K562 (cell line): ENCODE results near the gene RIPPLY3. TPM values are rescaled to one million over a fixed set of nuclear protein-coding genes. Genes with fewer than 3 reads are reported as not detected.

ENCODE experiments used
- ATAC-seq: fragments of 200-7000 bp; cut with Tn5 transposase; 3 replicates; pipeline ENCODE4 v1.9.1; 2020; ENCODE audit warnings: moderate library complexity
- BruUV-seq: library from RNA; stranded (reverse); fragments of 400-500 nt; replicated peaks from 2 replicates; lab custom pipeline; 2021; lab: Mats Ljungman, UMichigan
- CTCF ChIA-PET: fragments of 300-600 bp; formaldehyde crosslinking; extraction: SDS; loops from one replicate; lab custom pipeline; 2021; ENCODE audit warnings: low intra/inter-chr PET ratio; lab: Yijun Ruan, JAX
- POLR2A ChIA-PET: fragments of 300-600, 350-650 bp; sonication (Branson Sonifier 250); formaldehyde crosslinking; extraction: SDS; loops from one replicate; lab custom pipeline; 2021; ENCODE audit warnings: antibody characterized with exemption, inconsistent platforms; lab: Yijun Ruan, JAX
- DNase-seq, 4 experiments: peaks; one replicate each; pipeline versions ENCODE4 v3.0.0 to v3.0.0-alpha.2; 2011 to 2018; ENCODE audit warnings: low spot score in 3 of 4, mixed read lengths in 3 of 4; ENCODE audit errors: extremely low read depth in 1 of 4
- FAIRE-seq: peaks from 2 replicates; lab custom pipeline; 2011; peaks lifted over from hg19 to GRCh38; lab: Jason Lieb, UNC
- H2AFZ ChIP-seq: 2 replicates; pipeline ENCODE4 v1.6.0; 2011; ENCODE audit warnings: low read depth, low read length, control low read depth, inconsistent platforms
- H3K27ac ChIP-seq: fragments of 200-600 bp; 3 replicates; pipeline ENCODE4 v1.8.0; 2011; ENCODE audit warnings: low read depth, mild to moderate bottlenecking, control low read depth, inconsistent platforms, low read length, moderate library complexity, mixed read lengths; ENCODE audit errors: extremely low read depth
- H3K27me3 ChIP-seq, 2 experiments: fragments of 300-600 bp in 1 of 2; 2 replicates in 1 of 2; 3 replicates in 1 of 2; pipeline versions ENCODE4 v1.6.0 to v1.8.0; 2011; ENCODE audit warnings: inconsistent platforms in 2 of 2, low read length in 2 of 2, mild to moderate bottlenecking in 1 of 2, mixed read lengths in 1 of 2, moderate library complexity in 1 of 2; ENCODE audit not compliant: control insufficient read depth in 2 of 2, insufficient read depth in 2 of 2
- H3K36me3 ChIP-seq: fragments of 300-600 bp; 3 replicates; pipeline ENCODE4 v1.8.0; 2011; ENCODE audit warnings: mild to moderate bottlenecking, low read length, inconsistent platforms; ENCODE audit not compliant: control insufficient read depth, insufficient read depth
- H3K4me1 ChIP-seq, 2 experiments: fragments of 200-600 bp in 1 of 2; replicated peaks in 1 of 2; 2 replicates in 1 of 2; 3 replicates in 1 of 2; pipeline versions ENCODE4 v1.5.1 to v1.8.0; 2011; ENCODE audit warnings: inconsistent platforms in 2 of 2, low read length in 2 of 2, mild to moderate bottlenecking in 1 of 2, mixed read lengths in 1 of 2, moderate library complexity in 1 of 2; ENCODE audit not compliant: control insufficient read depth in 2 of 2, insufficient read depth in 2 of 2
- H3K4me2 ChIP-seq: 2 replicates; pipeline ENCODE4 v1.6.1; 2011; ENCODE audit warnings: low read length, control low read depth, inconsistent platforms, mixed read lengths; ENCODE audit not compliant: insufficient read depth
- H3K4me3 ChIP-seq: fragments of 200-600 bp; sonication (generic), shearing (Covaris generic); 2 replicates; pipeline ENCODE4 v1.5.1; 2016; ENCODE audit warnings: control low read depth, inconsistent platforms
- H3K79me2 ChIP-seq: fragments of 200-600 bp; 3 replicates; pipeline ENCODE4 v1.8.0; 2011; ENCODE audit warnings: low read length, inconsistent platforms; ENCODE audit not compliant: control insufficient read depth, insufficient read depth
- H3K9ac ChIP-seq, 2 experiments: 2 replicates each; pipeline versions ENCODE4 v1.6.0 to v1.6.1; 2011; ENCODE audit warnings: low read depth in 2 of 2, low read length in 2 of 2, control low read depth in 1 of 2, inconsistent platforms in 1 of 2, mild to moderate bottlenecking in 1 of 2, mixed read lengths in 1 of 2; ENCODE audit not compliant: insufficient read depth in 1 of 2
- H3K9me1 ChIP-seq: one replicate; pipeline ENCODE4 v1.6.0; 2011; ENCODE audit warnings: inconsistent platforms, mild to moderate bottlenecking, low read length, moderate library complexity; ENCODE audit not compliant: control insufficient read depth, insufficient read depth
- H3K9me3 ChIP-seq: replicated peaks from 2 replicates; pipeline ENCODE4 v1.5.1; 2011; ENCODE audit warnings: low read depth, low read length, inconsistent platforms; ENCODE audit not compliant: control insufficient read depth, insufficient read depth
- H4K20me1 ChIP-seq: replicated peaks from 2 replicates; pipeline ENCODE4 v1.6.1; 2011; ENCODE audit warnings: low read length, inconsistent platforms, mixed read lengths; ENCODE audit not compliant: control insufficient read depth, insufficient read depth
- ARHGAP35 ChIP-seq: fragments of 450-650 bp; IDR thresholded peaks from 2 replicates; pipeline ENCODE4 v1.6.1; 2018; ENCODE audit not compliant: partially characterized antibody
- BDP1 ChIP-seq: IDR thresholded peaks from 3 replicates; pipeline ENCODE4 v1.6.1; 2011; ENCODE audit not compliant: insufficient read length, insufficient read depth
- CREBBP ChIP-seq: IDR thresholded peaks from one replicate; pipeline ENCODE4 v1.6.1; 2012; ENCODE audit warnings: low read depth, mild to moderate bottlenecking, control low read depth, inconsistent platforms, low read length
- ERF ChIP-seq: fragments of 450-650 bp; formaldehyde crosslinking; IDR thresholded peaks from 2 replicates; pipeline ENCODE4 v1.4.0; 2020; ENCODE audit warnings: mild to moderate bottlenecking, mixed read lengths
- FIP1L1 ChIP-seq: fragments of 200-400 bp; formaldehyde crosslinking; IDR thresholded peaks from 2 replicates; pipeline ENCODE4 v1.6.1; 2018; ENCODE audit warnings: mild to moderate bottlenecking, low read depth, low read length; ENCODE audit not compliant: poor library complexity, severe bottlenecking
- MTA1 ChIP-seq: fragments of 450-650 bp; IDR thresholded peaks from 2 replicates; pipeline ENCODE4 v1.6.1; 2017; ENCODE audit warnings: borderline replicate concordance
- NFATC3 ChIP-seq: fragments of 450-650 bp; IDR thresholded peaks from 2 replicates; pipeline ENCODE4 v1.6.1; 2017; ENCODE audit warnings: mild to moderate bottlenecking
- NFRKB ChIP-seq: fragments of 450-650 bp; IDR thresholded peaks from 2 replicates; pipeline ENCODE4 v1.6.1; 2016; ENCODE audit warnings: low read depth
- NFYB ChIP-seq: IDR thresholded peaks from 2 replicates; pipeline ENCODE4 v1.6.1; 2011; ENCODE audit warnings: mild to moderate bottlenecking, moderate library complexity; ENCODE audit not compliant: insufficient read length; ENCODE audit errors: extremely low read depth
- PHF20 ChIP-seq: fragments of 450-650 bp; IDR thresholded peaks from 2 replicates; pipeline ENCODE4 v1.6.1; 2018; ENCODE audit not compliant: partially characterized antibody
- SMAD4 ChIP-seq: fragments of 250-450 bp; sonication (Bioruptor Pico); conservative IDR thresholded peaks from 2 replicates; pipeline ENCODE4 v1.8.0; 2021; ENCODE audit warnings: inconsistent platforms, mild to moderate bottlenecking, moderate library complexity
- SNIP1 ChIP-seq: fragments of 450-650 bp; IDR thresholded peaks from 2 replicates; pipeline ENCODE4 v1.7.1; 2017; ENCODE audit warnings: low read depth, mild to moderate bottlenecking
- TOE1 ChIP-seq, 2 experiments: fragments of 450-650 bp in 1 of 2; sonication (generic) in 1 of 2; formaldehyde crosslinking in 1 of 2; IDR thresholded peaks; 2 replicates each; pipeline versions ENCODE4 v1.7.1 to v1.8.0; 2016 to 2022; ENCODE audit warnings: borderline replicate concordance in 2 of 2, mild to moderate bottlenecking in 2 of 2, antibody characterized with exemption in 1 of 2, inconsistent platforms in 1 of 2, low read depth in 1 of 2, missing genetic modification reagents in 1 of 2, moderate library complexity in 1 of 2
- ZBTB7A ChIP-seq: IDR thresholded peaks from 2 replicates; pipeline ENCODE4 v1.6.1; 2011; ENCODE audit warnings: low read depth, mild to moderate bottlenecking, low read length, moderate library complexity, borderline replicate concordance; ENCODE audit not compliant: control insufficient read depth
- ZKSCAN1 ChIP-seq: fragments of 150-350 bp; IDR thresholded peaks from 2 replicates; pipeline ENCODE4 v1.6.1; 2016; ENCODE audit warnings: low read depth, low read length
- WGBS: fragments of 100-300 bp; shearing (Covaris generic); methylation state at CpG from one replicate; pipeline ENCODE4 v1.1.6; 2016; ENCODE audit warnings: low coverage, mixed read lengths; ENCODE audit not compliant: insufficient coverage; ENCODE audit errors: missing lambda C conversion rate; 5-methylcytosine and 5-hydroxymethylcytosine counted together
- in situ Hi-C: fragments of 300-500 bp; cut with MboI; formaldehyde crosslinking; loops from 4 replicates; pipeline ENCODE4 v1.15.0; 2018; ENCODE audit warnings: inconsistent platforms, mixed read lengths
- intact Hi-C: fragments of 100-400 bp; cut with micrococcal nuclease; formaldehyde crosslinking; loops from 2 replicates; pipeline ENCODE4 v1.14.2; 2022
- polyA plus RNA-seq, 8 experiments: library from polyadenylated mRNA; depleted of rRNA in 4 of 8; stranded (reverse) in 5 of 8; unstranded in 3 of 8; fragments of >200 nt; fragmentation: Nextera tagmentation in 2 of 8; fragmentation: Illumina TruSeq in 1 of 8; extraction: Ambion mirVana in 2 of 8; extraction: Trizol in 1 of 8; gene quantifications; 2 replicates each; pipeline versions ENCODE4 v1.2.1 to v1.2.3, GENCODE V29; 2011 to 2014; ENCODE audit warnings: inconsistent platforms in 1 of 8, missing spikeins in 1 of 8
- total RNA-seq, 7 experiments: library from RNA; depleted of rRNA in 6 of 7; stranded (reverse); fragments of >200 nt in 6 of 7; fragmentation: Illumina TruSeq in 2 of 7; extraction: Trizol in 2 of 7; gene quantifications; 2 replicates each; pipeline versions ENCODE4 v1.2.1 to v1.2.3, GENCODE V29; 2011 to 2021; ENCODE audit warnings: low replicate concordance in 1 of 7

Gene RIPPLY3
- total and polyA plus RNA-seq, 9 of the 15 experiments (the other 6 are each of a cell fraction or from before 2014, with no cell fraction given) = not detected

DNA sequence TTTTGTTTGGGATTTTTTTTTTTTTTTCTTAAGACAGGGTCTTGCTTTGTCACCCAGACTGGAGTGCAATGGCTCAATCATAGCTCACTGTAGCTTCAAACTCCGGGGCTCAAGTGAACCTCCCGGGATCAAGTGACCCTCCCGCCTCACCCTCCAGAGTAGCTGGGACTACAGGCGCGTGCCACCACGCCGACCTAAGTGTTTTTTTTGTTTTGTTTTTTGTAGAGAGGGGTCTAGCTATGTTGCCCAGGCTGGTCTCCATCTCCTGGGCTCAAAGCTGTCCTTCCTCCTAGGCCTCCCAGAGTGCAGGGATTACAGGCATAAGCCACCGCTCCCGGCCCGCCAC is 40.8 kb upstream of the RIPPLY3 start (continued):
- no peak for TF ChIP-seq BDP1
- TF ChIP-seq NFRKB = peak; percentile 70; the same call in 1 of the 2 replicates
- no peak for TF ChIP-seq MTA1
- no peak for TF ChIP-seq SMAD4 (CRISPR knock-in tag)
- TF ChIP-seq ERF (CRISPR knock-in tag) = no peak
- TF ChIP-seq ARHGAP35 = peak; percentile 64
- 0 out of 2 replicates have a peak, but pooled peaks have one; percentile 22 for TF ChIP-seq SNIP1
- TF ChIP-seq TOE1 (IDR thresholded peaks at IDR 0.05; ENCODE audit: borderline replicate concordance) = peak; percentile 53; the same call in 1 of the 2 replicates
- TF ChIP-seq TOE1 (CRISPR knock-in tag; IDR thresholded peaks at IDR 0.05; ENCODE audit: borderline replicate concordance, low read depth) = no peak
- no peak for TF ChIP-seq ZKSCAN1

DNA sequence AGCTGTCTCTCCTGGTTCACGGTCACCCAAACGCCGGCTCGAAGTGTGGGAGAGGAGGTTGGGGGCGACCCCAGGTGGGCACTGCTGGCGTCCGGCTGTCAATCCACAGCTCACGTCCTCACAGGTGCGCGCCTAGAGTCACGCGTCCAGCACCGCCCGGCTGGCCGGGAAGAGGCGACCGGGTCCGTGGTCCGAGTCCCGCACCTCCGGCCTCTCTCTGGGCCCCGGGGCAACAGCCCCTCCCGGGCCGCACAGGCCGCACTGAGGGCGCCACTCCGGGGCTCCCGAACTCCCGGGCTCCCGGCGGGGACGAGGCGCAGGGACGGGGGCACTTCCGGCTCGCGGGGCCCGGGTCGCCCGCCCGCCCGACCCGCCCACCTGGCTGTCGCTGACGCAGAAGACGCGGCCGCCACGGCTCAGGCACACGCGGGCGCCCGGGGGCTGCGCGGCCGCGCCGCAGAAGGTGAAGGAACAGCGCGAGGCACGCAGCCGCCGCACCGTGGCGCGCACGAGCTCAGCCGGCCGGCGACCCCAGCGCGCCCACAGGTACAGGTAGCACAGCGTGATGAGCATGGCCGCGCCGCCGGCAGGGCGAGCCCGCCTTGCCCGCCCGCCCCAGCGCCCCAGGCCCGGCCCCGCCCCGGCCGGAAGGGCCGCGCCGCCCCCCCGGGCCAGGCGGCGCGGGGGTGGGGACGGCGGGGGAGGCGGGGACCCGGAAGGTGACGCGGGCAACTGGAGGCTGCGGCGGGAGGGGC is 40.3 kb upstream of the RIPPLY3 start, which contains the start of gene HLCS:
Gene HLCS (minus strand): TSS at position 604 of the 755 bp plus-strand sequence. CDS start 31 bp downstream, at position 573.
- intact Hi-C loops (loop anchor here (1.0 kb wide), 1 partner anchor 27 kb away; no protein-coding TSS in a partner anchor), in situ Hi-C loops (no loop called here)
- Histone ChIP-seq H3K9me3 (no peaks in the 10 kb centered on the region), H3K4me1 (peaks cover 27 to 33% of the 10 kb centered on the region in 2 experiments), H3K36me3 (peaks cover 1% of the 10 kb centered on the region; the same call in 2 of the 3 replicates), H3K9me1 (no peaks in the 10 kb centered on the region), H3K79me2 (peaks cover 30% of the 10 kb centered on the region), H3K27me3 (no peaks in the 10 kb centered on the region), H3K9ac (peak within 1 kb of the TSS; percentile 95 to 99), H3K4me3 (peak within 1 kb of the TSS; percentile 89), H3K4me2 (peak within 1 kb of the TSS; percentile 93), H3K27ac (peak within 1 kb of the TSS; percentile 96), H2AFZ (peak within 1 kb of the TSS; percentile 87), H4K20me1 (no peaks in the 10 kb centered on the region)
- CTCF ChIA-PET = interaction anchor here (0.7 kb wide), 1 partner anchor 16 kb away, joined by 3 read pairs; no protein-coding TSS in a partner anchor
- BruUV-seq = no TSS peak
- FAIRE-seq = no peak
- peak; percentile 90 to 94 (median 94) for DNase-seq
- peak; percentile 81 for ATAC-seq
- WGBS = 1% methylated on average over 70 of the region's 101 CpGs
- POLR2A ChIA-PET = interaction anchor here (0.5 to 3.1 kb wide), 16 partner anchors 9 to 599 kb away, joined by 3 to 17 read pairs (median 3); no protein-coding TSS in a partner anchor
- TF ChIP-seq PHF20 = no peak
- TF ChIP-seq CREBBP = no peak
- no peak for TF ChIP-seq NFATC3
- TF ChIP-seq NFYB = no peak
- peak; percentile 72 for TF ChIP-seq FIP1L1
- peak; percentile 95; the same call in 1 of the 2 replicates for TF ChIP-seq ZBTB7A
